Endometrial microvascular endothelial cells (primary cell): ENCODE data around the gene CABYR. TPM values are rescaled to one million over a fixed set of nuclear protein-coding genes. Genes with fewer than 3 reads are reported as not detected.

Experiments used
- in situ Hi-C: cut with HindIII; loops from 2 replicates; pipeline ENCODE4 v1.10.0; 2017; ENCODE audit warnings: low sequenced_read_pairs, low pct_unique_long_range_greater_than_20kb; ENCODE audit errors: inconsistent ontology term
- total RNA-seq: library from RNA; depleted of rRNA; stranded (reverse); fragments of >200 nt; gene quantifications from one replicate; pipeline ENCODE4 v1.2.3, GENCODE V29; 2015; ENCODE audit errors: inconsistent ontology term

The CABYR gene
- total RNA-seq, 1 donor from 2014 or later: 12.5 TPM

- in situ Hi-C loops: no loop called here
Measured at GRCh38 chr18:24185805-24186204, 46.9 kb downstream of the CABYR start.

GRCh38 chr18:24187049-24187448, 48.2 kb downstream of the CABYR start:
- in situ Hi-C loops: no loop called here

- in situ Hi-C loops: no loop called here
Measured at GRCh38 chr18:24187689-24188088, 48.8 kb downstream of the CABYR start.

- in situ Hi-C loops: no loop called here
Measured at GRCh38 chr18:24188120-24188519, 49.3 kb downstream of the CABYR start.

GRCh38 chr18:24189007-24189528, 50.2 kb downstream of the CABYR start:
- in situ Hi-C loops: no loop called here

GRCh38 chr18:24189664-24190346, 50.9 kb downstream of the CABYR start:
- in situ Hi-C loops: no loop called here

- in situ Hi-C loops: no loop called here
Measured at GRCh38 chr18:24190590-24190989, 51.7 kb downstream of the CABYR start.

- in situ Hi-C loops: no loop called here
Measured at GRCh38 chr18:24195296-24196053, 56.6 kb downstream of the CABYR start.

- in situ Hi-C loops: no loop called here
Measured at GRCh38 chr18:24196764-24197163, 57.9 kb downstream of the CABYR start.

- in situ Hi-C loops: no loop called here
Measured at GRCh38 chr18:24197412-24197811, 58.5 kb downstream of the CABYR start.

- in situ Hi-C loops: no loop called here
Measured at GRCh38 chr18:24198461-24198860, 59.6 kb downstream of the CABYR start.

GRCh38 chr18:24199372-24199962, 60.6 kb downstream of the CABYR start:
- in situ Hi-C loops: no loop called here

- in situ Hi-C loops: no loop called here
Measured at GRCh38 chr18:24200494-24201290, 61.8 kb downstream of the CABYR start.

- in situ Hi-C loops: no loop called here
Measured at GRCh38 chr18:24201699-24202687, 63.1 kb downstream of the CABYR start.

- in situ Hi-C loops: no loop called here
Measured at GRCh38 chr18:24204904-24205303, 66.0 kb downstream of the CABYR start.

GRCh38 chr18:24208270-24209035, 69.6 kb downstream of the CABYR start:
- in situ Hi-C loops: no loop called here

- in situ Hi-C loops: no loop called here
Measured at GRCh38 chr18:24209558-24209957, 70.7 kb downstream of the CABYR start.
